ENCODE data around the gene URB2. TPM values are rescaled to one million over a fixed set of nuclear protein-coding genes. Genes with fewer than 3 reads are reported as not detected.

The URB2 gene
- total RNA-seq, 1 experiment from 2014 or later, result 14.1 TPM

DNA sequence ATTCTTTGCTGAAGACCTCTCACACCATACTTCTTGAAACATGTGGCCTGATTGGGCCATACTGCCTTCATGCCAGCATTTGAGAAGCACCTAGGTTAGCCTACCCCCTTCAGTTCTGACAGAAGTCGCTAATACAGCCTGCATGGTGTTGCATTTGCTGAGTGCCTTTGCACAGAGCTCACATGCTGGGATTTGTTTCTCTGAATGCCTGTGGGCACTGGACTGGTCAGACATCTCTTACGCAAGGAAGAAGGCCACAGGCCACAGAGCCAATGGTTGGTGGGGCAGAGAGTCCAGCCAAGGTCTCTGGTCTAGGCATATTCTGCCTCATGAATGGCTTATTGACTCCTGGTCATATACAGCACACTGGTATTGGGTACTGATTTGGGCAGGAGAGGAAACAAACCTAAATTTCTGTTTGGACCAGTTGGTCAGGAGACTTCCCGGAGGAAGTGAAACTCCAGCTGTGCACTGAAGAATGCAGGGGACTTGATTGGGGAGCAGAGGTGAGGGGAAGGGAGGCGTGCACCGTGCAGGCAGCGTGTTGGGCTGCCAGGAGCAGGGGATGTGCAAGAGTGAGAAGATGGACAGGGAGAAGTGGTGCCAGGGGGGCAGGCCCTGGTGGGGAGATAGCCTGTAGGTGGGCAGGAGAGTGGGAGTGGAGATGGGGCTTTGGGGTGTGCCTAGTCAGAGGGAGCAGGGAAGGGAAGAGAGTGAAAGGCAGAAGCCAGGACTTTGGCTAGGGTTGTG is 18.1 kb downstream of the URB2 start:
- no peak overlapping the region for H2AFZ ChIP-seq (ENCODE audit: low read length)
- no peak overlapping the region; the same call in 1 of the 2 replicates for H3K4me3 ChIP-seq (ENCODE audit: low read length)
- no peaks in the 10 kb centered on the region for H3K9me2 ChIP-seq (replicated peaks; ENCODE audit: insufficient read depth, low read length)
- peaks cover 31% of the 10 kb centered on the region for H3K4me1 ChIP-seq (ENCODE audit: low read length)
- peak overlapping the region; percentile 51 for H3K27ac ChIP-seq (ENCODE audit: low read length)
- no peaks in the 10 kb centered on the region for H3K27me3 ChIP-seq (ENCODE audit: low read length)
- H3K4me2 ChIP-seq (ENCODE audit: low read depth, low read length, poor library complexity, severe bottlenecking), result peak overlapping the region; percentile 37
- peaks cover 33% of the 10 kb centered on the region for H3K36me3 ChIP-seq (ENCODE audit: insufficient read depth, low read length)
- H3K9me3 ChIP-seq (ENCODE audit: low read length), result no peaks in the 10 kb centered on the region
- peak; percentile 73 for DNase-seq
- peaks cover 67% of the 10 kb centered on the region for H3K79me2 ChIP-seq (ENCODE audit: low read length)
- no peak overlapping the region for H3K9ac ChIP-seq (ENCODE audit: low read length)
- H4K20me1 ChIP-seq (ENCODE audit: insufficient read depth, low read depth, low read length), result peaks cover 22% of the 10 kb centered on the region

DNA sequence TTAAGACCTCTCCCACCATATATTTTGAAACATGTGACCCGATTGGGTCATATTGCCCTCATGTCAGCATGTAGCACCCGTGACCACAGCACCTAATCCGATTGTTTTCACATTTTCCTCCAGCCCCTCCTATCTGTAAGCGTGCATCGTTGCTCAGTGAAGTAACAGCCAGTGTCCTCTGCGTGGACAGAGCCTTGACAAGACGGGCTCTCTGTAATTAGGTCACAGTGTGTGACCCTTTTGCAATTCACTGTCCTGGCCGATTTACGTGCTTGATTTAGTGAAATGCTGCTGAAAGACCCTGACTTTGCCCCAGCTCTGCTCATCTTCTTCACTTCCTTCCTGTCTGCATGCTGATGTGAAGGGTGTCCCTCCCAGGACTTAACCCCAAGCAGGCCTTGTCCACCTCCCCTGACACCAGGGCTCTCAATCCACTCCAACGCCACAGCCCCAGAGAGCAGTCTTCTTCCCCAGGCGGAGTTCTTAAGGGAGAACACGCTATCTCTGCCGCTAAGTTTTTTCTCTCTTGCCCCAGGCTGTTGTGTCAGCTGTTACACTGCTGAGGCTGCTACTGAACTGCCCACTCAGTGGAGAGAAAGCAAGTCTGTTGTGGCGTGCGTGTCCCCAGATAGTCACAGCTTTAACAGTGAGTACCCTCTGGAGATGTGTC is 19.4 kb downstream of the URB2 start:
- H3K79me2 ChIP-seq (ENCODE audit: low read length), result peaks cover 55% of the 10 kb centered on the region
- no peak overlapping the region for H3K27ac ChIP-seq (ENCODE audit: low read length)
- no peak overlapping the region for H3K9ac ChIP-seq (ENCODE audit: low read length)
- H3K4me3 ChIP-seq (ENCODE audit: low read length), result no peak overlapping the region
- DNase-seq, result no peak
- H2AFZ ChIP-seq (ENCODE audit: low read length), result no peak overlapping the region
- no peaks in the 10 kb centered on the region for H3K27me3 ChIP-seq (ENCODE audit: low read length)
- no peaks in the 10 kb centered on the region for H3K9me3 ChIP-seq (ENCODE audit: low read length)
- no peaks in the 10 kb centered on the region for H3K9me2 ChIP-seq (replicated peaks; ENCODE audit: insufficient read depth, low read length)
- peaks cover 37% of the 10 kb centered on the region for H3K36me3 ChIP-seq (ENCODE audit: insufficient read depth, low read length)
- H3K4me2 ChIP-seq (ENCODE audit: low read depth, low read length, poor library complexity, severe bottlenecking), result no peak overlapping the region
- H3K4me1 ChIP-seq (ENCODE audit: low read length), result peaks cover 31% of the 10 kb centered on the region
- peaks cover 17% of the 10 kb centered on the region for H4K20me1 ChIP-seq (ENCODE audit: insufficient read depth, low read depth, low read length)

DNA sequence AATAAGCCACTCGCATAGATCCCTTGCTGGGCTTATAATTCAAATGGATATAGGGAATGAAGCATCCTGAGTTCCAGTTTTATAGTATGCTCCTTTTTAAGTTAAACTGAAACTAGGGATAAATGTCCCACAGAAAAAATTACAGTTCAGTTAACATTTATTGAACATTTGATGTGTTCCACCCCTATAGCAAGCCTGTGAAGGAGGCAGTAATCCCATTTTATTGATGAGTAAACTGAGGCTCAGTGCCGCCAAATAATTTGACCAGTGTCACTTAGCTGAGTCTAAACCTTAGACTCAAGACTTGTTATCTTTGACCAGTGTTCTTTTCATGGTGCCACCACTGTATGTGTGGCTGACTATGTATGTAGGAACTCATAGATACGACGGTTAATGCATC is 22.4 kb downstream of the URB2 start:
- no peak for DNase-seq

DNA sequence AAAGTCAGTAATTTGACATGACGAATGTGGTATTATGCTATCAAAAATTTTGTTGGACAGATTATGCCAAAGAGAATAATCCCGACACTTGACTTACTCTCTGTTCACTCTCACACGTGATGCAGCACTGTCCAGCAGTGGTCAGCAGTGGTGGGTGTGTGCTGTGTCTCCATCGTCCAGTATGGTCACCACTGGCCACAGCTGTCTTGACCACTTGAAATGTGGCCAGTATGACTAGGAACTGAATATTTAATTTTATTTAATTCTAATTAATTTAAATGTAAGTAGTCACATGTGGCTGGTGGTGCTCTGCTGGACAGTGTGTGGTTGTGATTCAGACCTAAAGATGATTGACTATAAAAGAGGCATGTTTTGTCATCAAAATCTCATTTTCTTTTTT is 24.0 kb downstream of the URB2 start:
- H3K4me1 ChIP-seq (ENCODE audit: low read length), result no peaks in the 10 kb centered on the region
- H3K36me3 ChIP-seq (ENCODE audit: insufficient read depth, low read length), result peaks cover 70% of the 10 kb centered on the region
- no peak for DNase-seq

More for the DNA sequence above, 22.4 kb downstream of the URB2 start:
- peaks cover 32% of the 10 kb centered on the region for H3K79me2 ChIP-seq (ENCODE audit: low read length)
- no peak overlapping the region for H2AFZ ChIP-seq (ENCODE audit: low read length)
- peaks cover 16% of the 10 kb centered on the region for H4K20me1 ChIP-seq (ENCODE audit: insufficient read depth, low read depth, low read length)
- H3K27ac ChIP-seq (ENCODE audit: low read length), result no peak overlapping the region
- no peaks in the 10 kb centered on the region for H3K9me3 ChIP-seq (ENCODE audit: low read length)
- H3K36me3 ChIP-seq (ENCODE audit: insufficient read depth, low read length), result peaks cover 61% of the 10 kb centered on the region
- H3K4me2 ChIP-seq (ENCODE audit: low read depth, low read length, poor library complexity, severe bottlenecking), result no peak overlapping the region
- H3K4me3 ChIP-seq (ENCODE audit: low read length), result no peak overlapping the region
- H3K9me2 ChIP-seq (replicated peaks; ENCODE audit: insufficient read depth, low read length), result no peaks in the 10 kb centered on the region
- peaks cover 13% of the 10 kb centered on the region for H3K4me1 ChIP-seq (ENCODE audit: low read length)
- H3K9ac ChIP-seq (ENCODE audit: low read length), result no peak overlapping the region
- H3K27me3 ChIP-seq (ENCODE audit: low read length), result no peaks in the 10 kb centered on the region

DNA sequence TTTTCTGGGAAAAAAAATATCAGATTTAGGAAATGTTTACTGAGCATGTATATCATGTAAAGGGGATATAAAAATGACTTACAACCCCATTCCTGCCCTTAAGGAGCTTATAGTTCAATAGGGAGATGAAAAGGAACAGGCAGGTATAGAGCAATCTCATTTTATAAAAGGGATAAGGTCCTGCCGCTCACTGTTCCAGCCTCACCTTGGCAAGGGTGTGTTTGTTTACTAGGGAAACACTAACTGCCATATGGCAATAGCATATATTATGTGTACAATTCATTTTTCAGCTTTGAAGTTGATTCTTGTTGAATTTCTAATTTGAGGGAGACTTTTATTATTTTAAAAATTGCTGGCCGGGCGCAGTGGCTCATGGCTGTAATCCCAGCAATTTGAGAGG is 25.5 kb downstream of the URB2 start:
- Histone ChIP-seq H3K4me3 (ENCODE audit: low read length) (no peak overlapping the region), H3K9me3 (ENCODE audit: low read length) (no peaks in the 10 kb centered on the region), H3K27me3 (ENCODE audit: low read length) (no peaks in the 10 kb centered on the region), H2AFZ (ENCODE audit: low read length) (no peak overlapping the region), H3K27ac (ENCODE audit: low read length) (no peak overlapping the region), H3K79me2 (ENCODE audit: low read length) (peaks cover 9% of the 10 kb centered on the region), H3K4me2 (ENCODE audit: low read depth, low read length, poor library complexity, severe bottlenecking) (no peak overlapping the region), H4K20me1 (ENCODE audit: insufficient read depth, low read depth, low read length) (0 out of 2 replicates have a peak, but pooled peaks cover 3% of the 10 kb centered on the region), H3K4me1 (ENCODE audit: low read length) (no peaks in the 10 kb centered on the region), H3K9ac (ENCODE audit: low read length) (no peak overlapping the region), H3K36me3 (ENCODE audit: insufficient read depth, low read length) (peaks cover 73% of the 10 kb centered on the region), H3K9me2 (replicated peaks; ENCODE audit: insufficient read depth, low read length) (no peaks in the 10 kb centered on the region)
- DNase-seq, result no peak

More for the DNA sequence above, 24.0 kb downstream of the URB2 start:
- Histone ChIP-seq H4K20me1 (ENCODE audit: insufficient read depth, low read depth, low read length) (peaks cover 11% of the 10 kb centered on the region; the same call in 1 of the 2 replicates), H3K27me3 (ENCODE audit: low read length) (no peaks in the 10 kb centered on the region), H3K9me2 (replicated peaks; ENCODE audit: insufficient read depth, low read length) (no peaks in the 10 kb centered on the region), H3K27ac (ENCODE audit: low read length) (no peak overlapping the region), H3K4me3 (ENCODE audit: low read length) (no peak overlapping the region), H3K79me2 (ENCODE audit: low read length) (peaks cover 17% of the 10 kb centered on the region), H2AFZ (ENCODE audit: low read length) (no peak overlapping the region), H3K4me2 (ENCODE audit: low read depth, low read length, poor library complexity, severe bottlenecking) (no peak overlapping the region), H3K9me3 (ENCODE audit: low read length) (no peaks in the 10 kb centered on the region), H3K9ac (ENCODE audit: low read length) (no peak overlapping the region)

DNA sequence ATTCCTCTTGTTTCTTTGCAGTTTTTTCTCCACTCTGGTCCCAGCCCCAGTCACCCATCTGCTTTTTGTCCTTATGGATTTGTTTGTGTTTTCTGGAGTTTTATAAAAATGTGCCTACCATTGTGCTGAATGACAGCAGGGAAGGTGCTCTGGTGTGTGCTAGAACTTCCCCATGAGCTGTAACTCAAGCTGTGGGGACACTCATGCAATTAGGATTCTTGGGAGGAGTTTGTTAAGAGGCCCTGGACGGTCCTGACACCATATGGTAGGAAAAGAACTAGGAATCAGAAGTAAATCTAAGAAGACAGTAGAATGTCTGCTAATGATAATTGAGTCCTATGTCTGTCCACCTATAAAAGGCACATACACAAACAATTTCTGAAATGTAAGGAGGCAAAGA is 27.4 kb downstream of the URB2 start:
- no peak overlapping the region for H3K9ac ChIP-seq (ENCODE audit: low read length)
- 0 out of 2 replicates have a peak, but pooled peaks cover 3% of the 10 kb centered on the region for H4K20me1 ChIP-seq (ENCODE audit: insufficient read depth, low read depth, low read length)
- peaks cover 78% of the 10 kb centered on the region for H3K36me3 ChIP-seq (ENCODE audit: insufficient read depth, low read length)
- DNase-seq, result no peak
- no peak overlapping the region for H3K4me3 ChIP-seq (ENCODE audit: low read length)
- H3K79me2 ChIP-seq (ENCODE audit: low read length), result peaks cover 11% of the 10 kb centered on the region
- H3K4me1 ChIP-seq (ENCODE audit: low read length), result no peaks in the 10 kb centered on the region
- H3K9me3 ChIP-seq (ENCODE audit: low read length), result no peaks in the 10 kb centered on the region
- no peaks in the 10 kb centered on the region for H3K9me2 ChIP-seq (replicated peaks; ENCODE audit: insufficient read depth, low read length)
- H3K4me2 ChIP-seq (ENCODE audit: low read depth, low read length, poor library complexity, severe bottlenecking), result no peak overlapping the region
- no peaks in the 10 kb centered on the region for H3K27me3 ChIP-seq (ENCODE audit: low read length)
- H2AFZ ChIP-seq (ENCODE audit: low read length), result no peak overlapping the region
- no peak overlapping the region for H3K27ac ChIP-seq (ENCODE audit: low read length)

DNA sequence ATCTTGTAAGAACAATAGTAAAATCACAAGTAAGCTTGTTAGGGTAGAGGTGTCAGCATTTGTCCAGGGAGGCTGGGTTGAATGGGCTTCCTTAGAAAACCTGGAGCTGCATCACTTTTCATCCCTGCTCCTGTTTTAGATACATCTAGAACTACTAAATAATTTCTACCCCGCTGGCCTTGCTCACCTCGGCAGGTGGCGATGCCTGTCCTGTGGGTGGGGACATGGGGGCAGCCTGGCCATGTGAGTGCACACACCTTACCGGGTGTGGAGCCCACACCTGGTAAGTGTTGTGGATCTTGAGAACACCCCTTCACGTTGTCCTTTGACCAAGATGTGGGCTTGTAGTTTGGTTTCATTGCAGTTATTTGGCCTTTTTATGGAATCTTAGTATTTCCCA is 29.7 kb downstream of the URB2 start:
- peak; percentile 20 for DNase-seq
- Histone ChIP-seq H3K9ac (ENCODE audit: low read length) (no peak overlapping the region), H3K27me3 (ENCODE audit: low read length) (no peaks in the 10 kb centered on the region), H3K9me3 (ENCODE audit: low read length) (no peaks in the 10 kb centered on the region), H3K4me3 (ENCODE audit: low read length) (no peak overlapping the region), H3K36me3 (ENCODE audit: insufficient read depth, low read length) (peaks cover 74% of the 10 kb centered on the region), H3K4me1 (ENCODE audit: low read length) (no peaks in the 10 kb centered on the region), H3K4me2 (ENCODE audit: low read depth, low read length, poor library complexity, severe bottlenecking) (no peak overlapping the region), H3K79me2 (ENCODE audit: low read length) (peaks cover 10% of the 10 kb centered on the region), H3K27ac (ENCODE audit: low read length) (no peak overlapping the region), H4K20me1 (ENCODE audit: insufficient read depth, low read depth, low read length) (0 out of 2 replicates have a peak, but pooled peaks cover 3% of the 10 kb centered on the region), H3K9me2 (replicated peaks; ENCODE audit: insufficient read depth, low read length) (no peaks in the 10 kb centered on the region), H2AFZ (ENCODE audit: low read length) (no peak overlapping the region)

DNA sequence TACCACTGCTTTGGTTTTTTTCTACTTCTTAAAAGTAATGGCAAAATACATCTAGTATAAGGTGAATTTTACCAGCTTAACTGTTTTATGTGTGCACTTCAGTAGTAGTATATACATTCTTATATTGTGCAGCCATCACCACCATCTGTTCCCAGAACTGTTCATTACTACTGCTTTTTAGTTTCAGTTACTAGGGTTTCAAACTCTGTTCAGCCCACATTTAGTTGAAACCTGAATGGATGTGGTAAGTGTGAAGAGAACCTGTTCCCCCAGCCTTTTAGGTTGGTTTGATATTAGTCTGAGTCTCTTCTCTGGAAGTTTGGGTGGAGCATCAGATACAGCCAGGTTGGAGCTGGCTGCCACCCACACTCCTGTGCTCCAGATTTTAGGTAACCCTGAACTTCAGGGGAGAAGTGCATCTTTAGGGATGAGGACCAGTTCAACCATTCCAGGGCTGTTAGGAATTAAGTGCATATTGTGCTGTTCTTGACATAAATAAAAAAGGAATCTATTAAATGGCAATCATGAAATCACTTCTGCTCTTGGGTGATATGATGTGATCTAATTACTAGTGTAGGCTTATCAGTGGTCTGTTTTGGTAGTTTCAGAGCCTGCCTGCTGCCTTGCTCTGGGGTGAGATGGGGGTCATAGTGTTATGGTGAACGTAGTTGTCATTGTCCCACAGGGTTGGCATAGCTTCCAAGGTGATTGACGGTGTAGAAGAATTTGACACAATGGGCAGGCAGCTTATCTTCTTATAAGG is 32.1 kb downstream of the URB2 start:
- H3K27ac ChIP-seq (ENCODE audit: low read length), result no peak overlapping the region
- peak; percentile 24 for DNase-seq
- H3K4me2 ChIP-seq (ENCODE audit: low read depth, low read length, poor library complexity, severe bottlenecking), result no peak overlapping the region
- no peaks in the 10 kb centered on the region for H3K27me3 ChIP-seq (ENCODE audit: low read length)
- H3K79me2 ChIP-seq (ENCODE audit: low read length), result peaks cover 6% of the 10 kb centered on the region
- no peak overlapping the region for H3K9ac ChIP-seq (ENCODE audit: low read length)
- no peak overlapping the region for H2AFZ ChIP-seq (ENCODE audit: low read length)
- H3K4me1 ChIP-seq (ENCODE audit: low read length), result no peaks in the 10 kb centered on the region
- no peaks in the 10 kb centered on the region for H4K20me1 ChIP-seq (ENCODE audit: insufficient read depth, low read depth, low read length)
- no peaks in the 10 kb centered on the region for H3K9me3 ChIP-seq (ENCODE audit: low read length)
- no peak overlapping the region for H3K4me3 ChIP-seq (ENCODE audit: low read length)
- peaks cover 69% of the 10 kb centered on the region for H3K36me3 ChIP-seq (ENCODE audit: insufficient read depth, low read length)
- no peaks in the 10 kb centered on the region for H3K9me2 ChIP-seq (replicated peaks; ENCODE audit: insufficient read depth, low read length)
